ENCODE data around the gene TDRKH.

TDRKH gene

GRCh38 chr1:151729966-151730291 is 60.4 kb downstream of the TDRKH start:
- Histone ChIP-seq H3K9me3 (ENCODE audit: control insufficient read depth in 2 of 2, low read length in 2 of 2) (no peaks in the 10 kb centered on the region), H3K9ac (ENCODE audit: low read length in 2 of 2) (no peak overlapping the region), H3K36me3 (ENCODE audit: control insufficient read depth in 2 of 2, insufficient read depth in 2 of 2, low read length in 2 of 2) (no peaks in the 10 kb centered on the region), H3K4me3 (ENCODE audit: low read length in 2 of 2) (no peak overlapping the region), H3K4me1 (ENCODE audit: control insufficient read depth, insufficient read depth, low read length) (peaks cover 15% of the 10 kb centered on the region), H3K27me3 (ENCODE audit: control insufficient read depth in 1 of 2, insufficient read depth in 2 of 2, low read length in 2 of 2) (no peaks in the 10 kb centered on the region), H3K27ac (ENCODE audit: low read length) (no peak overlapping the region)

DNA sequence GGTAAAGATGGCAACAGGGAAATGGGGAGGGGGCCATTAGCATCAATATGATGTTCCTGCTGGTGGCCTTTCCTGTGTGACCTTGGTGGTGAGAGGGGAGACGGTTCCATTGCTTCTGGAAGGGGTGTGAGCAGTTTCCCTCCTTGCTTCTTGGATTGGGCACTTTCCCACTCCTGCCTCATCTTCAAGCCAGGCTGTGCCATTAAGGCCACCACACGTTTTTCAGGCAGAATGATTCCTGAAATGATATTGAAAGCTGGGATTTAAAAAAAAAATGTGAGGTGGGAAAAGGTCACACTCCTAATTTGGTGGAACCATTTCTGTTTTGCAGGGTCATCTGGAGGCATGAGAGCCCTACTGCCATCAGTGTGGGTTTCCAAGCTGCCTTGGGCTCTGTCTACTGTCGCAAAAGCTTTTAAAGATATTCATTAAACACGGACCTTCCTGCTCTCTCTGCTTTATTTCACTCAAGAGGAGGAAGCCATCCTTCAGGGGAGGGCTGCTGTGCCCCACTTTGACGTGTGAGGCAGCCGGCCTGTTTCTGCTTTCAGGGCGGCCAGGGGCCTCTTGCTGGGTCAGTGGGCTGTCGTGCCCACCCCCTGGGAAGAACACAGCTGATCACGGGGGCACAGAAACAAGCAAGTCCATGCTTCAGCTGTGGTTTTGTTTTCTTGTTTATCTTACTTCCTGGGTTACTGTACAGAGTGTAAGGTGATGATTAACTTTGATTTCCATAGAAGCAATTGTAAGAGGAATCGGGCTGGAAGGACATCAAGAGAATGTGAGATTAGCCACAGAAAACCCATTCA is 60.9 kb downstream of the TDRKH start:
- Histone ChIP-seq H3K27me3 (ENCODE audit: control insufficient read depth in 1 of 2, insufficient read depth in 2 of 2, low read length in 2 of 2) (no peaks in the 10 kb centered on the region), H3K36me3 (ENCODE audit: control insufficient read depth in 2 of 2, insufficient read depth in 2 of 2, low read length in 2 of 2) (no peaks in the 10 kb centered on the region), H3K27ac (ENCODE audit: low read length) (peak overlapping the region; percentile 96), H3K9ac (ENCODE audit: low read length in 2 of 2) (no peak overlapping the region), H3K4me3 (ENCODE audit: low read length in 2 of 2) (no peak overlapping the region), H3K4me1 (ENCODE audit: control insufficient read depth, insufficient read depth, low read length) (peaks cover 13% of the 10 kb centered on the region), H3K9me3 (ENCODE audit: control insufficient read depth in 2 of 2, low read length in 2 of 2) (no peaks in the 10 kb centered on the region)

GRCh38 chr1:151728151-151729054 is 61.9 kb downstream of the TDRKH start:
- peak overlapping the region; percentile 21 to 64 for H3K4me3 ChIP-seq (ENCODE audit: low read length in 2 of 2)
- H3K9me3 ChIP-seq (ENCODE audit: control insufficient read depth in 2 of 2, low read length in 2 of 2) = no peaks in the 10 kb centered on the region
- H3K9ac ChIP-seq (ENCODE audit: low read length in 2 of 2) = peak overlapping the region; percentile 79 to 85
- H3K27ac ChIP-seq (ENCODE audit: low read length) = peak overlapping the region; percentile 96
- H3K27me3 ChIP-seq (ENCODE audit: control insufficient read depth in 1 of 2, insufficient read depth in 2 of 2, low read length in 2 of 2) = no peaks in the 10 kb centered on the region
- H3K36me3 ChIP-seq (ENCODE audit: control insufficient read depth in 2 of 2, insufficient read depth in 2 of 2, low read length in 2 of 2) = no peaks in the 10 kb centered on the region
- H3K4me1 ChIP-seq (ENCODE audit: control insufficient read depth, insufficient read depth, low read length) = peaks cover 13% of the 10 kb centered on the region

DNA sequence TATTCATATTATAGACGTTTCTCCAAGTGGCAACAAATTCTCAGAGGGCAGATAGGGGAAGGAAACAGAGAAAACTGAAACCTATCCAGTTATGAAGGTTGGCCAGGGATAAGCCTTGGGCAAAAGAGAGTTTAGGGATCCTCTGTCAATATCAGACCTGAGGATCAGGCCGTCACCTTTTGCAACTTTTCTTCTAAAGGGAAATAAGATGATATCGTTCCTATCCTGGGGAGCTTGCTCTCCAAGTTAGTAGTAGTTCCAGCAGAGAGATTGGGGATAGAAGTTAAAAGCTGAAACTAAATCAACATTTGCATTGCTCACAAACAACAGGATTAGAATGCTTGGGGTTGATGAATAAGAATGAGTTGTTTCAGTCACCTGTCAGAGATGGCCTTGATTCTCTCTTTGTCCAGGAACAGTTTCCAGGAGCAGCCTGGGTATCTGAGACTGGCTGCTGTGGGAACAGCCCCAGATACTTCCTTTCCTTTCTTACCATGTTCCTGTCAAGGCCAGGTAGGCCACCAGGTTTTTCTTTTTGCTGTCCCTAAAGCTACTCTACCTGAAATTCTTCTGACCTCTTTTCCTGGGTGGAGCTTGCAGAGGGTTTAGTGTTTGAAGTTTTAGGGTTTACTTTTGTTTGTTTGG is 66.5 kb downstream of the TDRKH start:
- Histone ChIP-seq H3K9me3 (ENCODE audit: control insufficient read depth in 2 of 2, low read length in 2 of 2) (no peaks in the 10 kb centered on the region), H3K27ac (ENCODE audit: low read length) (no peak overlapping the region), H3K36me3 (ENCODE audit: control insufficient read depth in 2 of 2, insufficient read depth in 2 of 2, low read length in 2 of 2) (no peaks in the 10 kb centered on the region), H3K27me3 (ENCODE audit: control insufficient read depth in 1 of 2, insufficient read depth in 2 of 2, low read length in 2 of 2) (no peaks in the 10 kb centered on the region), H3K9ac (ENCODE audit: low read length in 2 of 2) (no peak overlapping the region), H3K4me3 (ENCODE audit: low read length in 2 of 2) (no peak overlapping the region), H3K4me1 (ENCODE audit: control insufficient read depth, insufficient read depth, low read length) (peaks cover 34% of the 10 kb centered on the region)
